MCF 10A (cell line): ENCODE results near the gene DAPK2. TPM values are rescaled to one million over a fixed set of nuclear protein-coding genes. Genes with fewer than 3 reads are reported as not detected.

Experiments used
- BruUV-seq: library from RNA; stranded (reverse); fragments of 400-500 nt; replicated peaks from 2 replicates; lab custom pipeline; 2021; lab: Mats Ljungman, UMichigan
- CTCF ChIA-PET: fragments of 300-600 bp; sonication (Branson Sonifier 250); formaldehyde crosslinking; extraction: SDS; loops from one replicate; lab custom pipeline; 2021; ENCODE audit warnings: antibody characterized with exemption, inconsistent platforms; lab: Yijun Ruan, JAX
- POLR2A ChIA-PET: fragments of 300-600, 350-650 bp; sonication (Branson Sonifier 250); formaldehyde crosslinking; extraction: SDS; loops from one replicate; lab custom pipeline; 2020; ENCODE audit warnings: antibody characterized with exemption, inconsistent platforms; lab: Yijun Ruan, JAX
- DNase-seq: peaks from one replicate; pipeline ENCODE4 v3.0.0-alpha.2; 2018; ENCODE audit not compliant: unreplicated experiment
- H3K27ac Mint-ChIP-seq: one replicate; pipeline ENCODE4 v1.8.0; 2022; ENCODE audit warnings: mild to moderate bottlenecking, low read depth, mixed read lengths; ENCODE audit not compliant: unreplicated experiment
- H3K27me3 Mint-ChIP-seq: one replicate; pipeline ENCODE4 v1.8.0; 2022; ENCODE audit warnings: mixed read lengths; ENCODE audit not compliant: insufficient read depth, unreplicated experiment
- H3K36me3 Mint-ChIP-seq: one replicate; pipeline ENCODE4 v1.8.0; 2022; ENCODE audit warnings: mild to moderate bottlenecking, moderate library complexity, mixed read lengths; ENCODE audit not compliant: insufficient read depth, unreplicated experiment
- H3K4me1 Mint-ChIP-seq: one replicate; pipeline ENCODE4 v1.8.0; 2022; ENCODE audit warnings: mixed read lengths; ENCODE audit not compliant: insufficient read depth, unreplicated experiment
- H3K4me3 Mint-ChIP-seq: one replicate; pipeline ENCODE4 v1.8.0; 2022; ENCODE audit warnings: mild to moderate bottlenecking, moderate library complexity, mixed read lengths; ENCODE audit not compliant: unreplicated experiment
- H3K9me3 Mint-ChIP-seq: one replicate; pipeline ENCODE4 v1.8.0; 2022; ENCODE audit warnings: mixed read lengths; ENCODE audit not compliant: unreplicated experiment
- CTCF ChIP-seq: fragments of 200-600 bp; IDR thresholded peaks from one replicate; pipeline ENCODE4 v1.8.0; 2022; ENCODE audit warnings: antibody characterized with exemption, mild to moderate bottlenecking; ENCODE audit not compliant: unreplicated experiment
- intact Hi-C: fragments of 100-400 bp; cut with micrococcal nuclease; formaldehyde crosslinking; loops from 2 replicates; pipeline ENCODE4 v1.14.1; 2022
- total RNA-seq: library from RNA; stranded (reverse); gene quantifications from 2 replicates; pipeline ENCODE4 v1.2.3, GENCODE V29; 2022

The DAPK2 gene
- total RNA-seq, 1 experiment from 2014 or later: 4.6 TPM

GRCh38 chr15:63905131-63905530 is 141.2 kb downstream of the DAPK2 start:
- no peaks in the 10 kb centered on the region for H3K4me1 Mint-ChIP-seq
- TF ChIP-seq CTCF: no peak
- no peaks in the 10 kb centered on the region for H3K36me3 Mint-ChIP-seq
- no peaks in the 10 kb centered on the region for H3K9me3 Mint-ChIP-seq
- H3K27me3 Mint-ChIP-seq: no peaks in the 10 kb centered on the region
- no TSS peak for BruUV-seq
- intact Hi-C loops: no loop called here
- no peak overlapping the region for H3K27ac Mint-ChIP-seq
- no peak overlapping the region for H3K4me3 Mint-ChIP-seq
- ChIA-PET POLR2A (interaction anchor here (0.6 to 0.8 kb wide), 2 partner anchors 15 to 86 kb away, joined by 3 read pairs; no protein-coding TSS in a partner anchor), CTCF (interaction anchor here (0.6 to 1.4 kb wide), 2 partner anchors 13 to 155 kb away, joined by 3 to 7 read pairs; no protein-coding TSS in a partner anchor)
- no peak for DNase-seq

GRCh38 chr15:63904042-63904441 is 142.2 kb downstream of the DAPK2 start:
- Mint-ChIP-seq H3K36me3 (no peaks in the 10 kb centered on the region), H3K9me3 (no peaks in the 10 kb centered on the region), H3K4me3 (no peak overlapping the region), H3K27me3 (no peaks in the 10 kb centered on the region), H3K4me1 (no peaks in the 10 kb centered on the region), H3K27ac (no peak overlapping the region)
- BruUV-seq: no TSS peak
- no peak for DNase-seq
- intact Hi-C loops: no loop called here
- TF ChIP-seq CTCF: no peak
- ChIA-PET POLR2A (interaction anchor here (0.8 kb wide), 1 partner anchor 16 kb away, joined by 3 read pairs; no protein-coding TSS in a partner anchor), CTCF (interaction anchor here (0.5 to 1.5 kb wide), 5 partner anchors 12 to 233 kb away, joined by 3 to 9 read pairs (median 3); no protein-coding TSS in a partner anchor)

GRCh38 chr15:63902671-63903035 is 143.6 kb downstream of the DAPK2 start:
- Mint-ChIP-seq H3K36me3 (no peaks in the 10 kb centered on the region), H3K27ac (no peak overlapping the region), H3K4me1 (no peaks in the 10 kb centered on the region), H3K27me3 (no peaks in the 10 kb centered on the region), H3K4me3 (no peak overlapping the region), H3K9me3 (no peaks in the 10 kb centered on the region)
- DNase-seq: no peak
- TF ChIP-seq CTCF: no peak
- ChIA-PET CTCF (interaction anchor here (0.9 kb wide), 1 partner anchor 10 kb away, joined by 3 read pairs; no protein-coding TSS in a partner anchor), POLR2A (no interaction called here)
- intact Hi-C loops: no loop called here
- no TSS peak for BruUV-seq

GRCh38 chr15:63901912-63902670 is 144.2 kb downstream of the DAPK2 start:
- POLR2A ChIA-PET: no interaction called here
- Mint-ChIP-seq H3K27ac (no peak overlapping the region), H3K36me3 (no peaks in the 10 kb centered on the region), H3K4me1 (no peaks in the 10 kb centered on the region), H3K4me3 (no peak overlapping the region), H3K9me3 (no peaks in the 10 kb centered on the region), H3K27me3 (no peaks in the 10 kb centered on the region)
- no peak for DNase-seq
- TF ChIP-seq CTCF: no peak
- intact Hi-C loops: no loop called here
- CTCF ChIA-PET: interaction anchor here (0.6 to 1.5 kb wide), 3 partner anchors 11 to 167 kb away, joined by 3 to 4 read pairs (median 3); no protein-coding TSS in a partner anchor
- no TSS peak for BruUV-seq
